SH-SY5Y (cell line): ENCODE data around the gene PREX1.

ENCODE experiments used
- GATA2 ChIP-seq: IDR thresholded peaks from 2 replicates; pipeline ENCODE4 v1.6.1; 2011; ENCODE audit warnings: mild to moderate bottlenecking, low read depth, low read length
- GATA3 ChIP-seq: IDR thresholded peaks from 2 replicates; pipeline ENCODE4 v1.6.1; 2011; ENCODE audit warnings: low read depth, mild to moderate bottlenecking, low read length, moderate library complexity

DNA sequence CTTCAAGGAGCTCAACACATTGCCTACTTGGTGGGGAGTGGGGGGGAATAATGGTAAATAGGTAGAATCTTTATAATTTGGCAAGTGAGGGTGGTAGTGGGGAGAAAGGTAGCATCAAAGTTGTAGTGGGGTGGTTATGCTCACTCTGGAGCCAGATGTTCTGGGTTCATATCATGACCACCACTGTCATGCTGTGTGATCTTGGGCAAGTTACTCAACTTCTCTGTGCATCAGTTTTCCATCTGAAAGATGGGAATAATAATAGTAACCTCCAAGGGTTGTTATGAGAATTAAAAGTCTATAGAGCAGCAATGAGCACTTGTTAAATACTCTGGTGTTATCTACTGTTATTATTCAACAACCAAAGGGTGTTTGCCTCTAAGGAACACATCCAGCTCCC lies 22.0 kb upstream of the PREX1 start:
- TF ChIP-seq GATA3 (no peak), GATA2 (no peak)
